Activated B cell treated with CpG ODN at 0.5 μM for 24 hours (primary cell): ENCODE results near the gene UGT1A4. TPM values are rescaled to one million over a fixed set of nuclear protein-coding genes. Genes with fewer than 3 reads are reported as not detected.

Source experiments
- ATAC-seq: fragments of 200-7000 bp; cut with Tn5 transposase; one replicate; pipeline ENCODE4 v1.10.0; 2021; ENCODE audit warnings: low read depth, mild to moderate bottlenecking, moderate library complexity
- CTCF ChIA-PET: fragments of 350-600 bp; sonication (Branson Sonifier 250); formaldehyde crosslinking; loops from one replicate; lab custom pipeline; 2021; ENCODE audit warnings: antibody characterized with exemption; lab: Charles Lee
- POLR2A ChIA-PET: fragments of 350-600 bp; sonication (Branson Sonifier 250); formaldehyde crosslinking; loops from one replicate; lab custom pipeline; 2021; ENCODE audit warnings: antibody characterized with exemption; lab: Charles Lee
- DNase-seq: peaks from one replicate; pipeline ENCODE4 v3.0.0; 2022
- H3K27ac Mint-ChIP-seq: one replicate; pipeline ENCODE4 v1.8.0; 2020; ENCODE audit warnings: mixed read lengths
- H3K27me3 Mint-ChIP-seq: one replicate; pipeline ENCODE4 v1.8.0; 2021; ENCODE audit warnings: mixed read lengths
- H3K36me3 Mint-ChIP-seq: one replicate; pipeline ENCODE4 v1.8.0; 2021; ENCODE audit warnings: low read depth, mixed read lengths
- H3K4me1 Mint-ChIP-seq: one replicate; pipeline ENCODE4 v1.8.0; 2021; ENCODE audit warnings: mixed read lengths
- H3K4me3 Mint-ChIP-seq: one replicate; pipeline ENCODE4 v1.8.0; 2020; ENCODE audit warnings: mild to moderate bottlenecking, mixed read lengths
- H3K9me3 Mint-ChIP-seq: one replicate; pipeline ENCODE4 v1.8.0; 2020; ENCODE audit warnings: mixed read lengths
- intact Hi-C: fragments of 100-400 bp; cut with micrococcal nuclease; formaldehyde crosslinking; loops from one replicate; pipeline ENCODE4 v1.15.1; 2024
- total RNA-seq: library from RNA; stranded (reverse); gene quantifications from 2 replicates; pipeline ENCODE4 v1.2.3, GENCODE V29; 2022
- TF ChIP-seq, protein P1 (sequence below): fragments of 200-600 bp; IDR thresholded peaks from one replicate; pipeline ENCODE4 v1.8.0; 2022; ENCODE audit warnings: antibody characterized with exemption, mild to moderate bottlenecking

UGT1A4 gene
- total RNA-seq, 1 donor from 2014 or later, result not detected

DNA sequence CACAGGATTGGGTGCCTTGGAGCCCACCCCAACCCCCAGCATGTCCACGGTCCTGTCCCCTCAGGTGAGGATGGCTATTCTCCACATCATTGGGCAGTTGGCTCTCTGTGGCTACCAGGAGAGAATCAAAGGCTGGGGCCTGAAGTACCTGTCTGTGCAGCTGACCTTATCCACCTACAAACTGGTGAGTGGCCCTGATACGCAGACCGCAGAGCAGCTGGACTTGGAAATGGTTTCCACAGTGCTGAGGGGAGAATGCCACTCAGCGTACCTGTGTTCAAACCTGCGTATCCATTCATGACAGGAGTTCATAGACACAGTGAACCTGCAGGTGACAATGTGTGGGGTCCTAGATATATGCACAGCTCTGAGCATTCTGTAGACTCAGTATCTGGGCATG, 81.2 kb downstream of the UGT1A4 start:
- Mint-ChIP-seq H3K4me3 (no peak overlapping the region), H3K9me3 (peaks cover 2% of the 10 kb centered on the region), H3K4me1 (no peaks in the 10 kb centered on the region), H3K36me3 (no peaks in the 10 kb centered on the region), H3K27me3 (peaks cover 16% of the 10 kb centered on the region), H3K27ac (no peak overlapping the region)
- ATAC-seq (no peak), DNase-seq (no peak)
- CTCF ChIA-PET, result no interaction called here
- intact Hi-C loops, result no loop called here
- TF ChIP-seq, protein P1, sequence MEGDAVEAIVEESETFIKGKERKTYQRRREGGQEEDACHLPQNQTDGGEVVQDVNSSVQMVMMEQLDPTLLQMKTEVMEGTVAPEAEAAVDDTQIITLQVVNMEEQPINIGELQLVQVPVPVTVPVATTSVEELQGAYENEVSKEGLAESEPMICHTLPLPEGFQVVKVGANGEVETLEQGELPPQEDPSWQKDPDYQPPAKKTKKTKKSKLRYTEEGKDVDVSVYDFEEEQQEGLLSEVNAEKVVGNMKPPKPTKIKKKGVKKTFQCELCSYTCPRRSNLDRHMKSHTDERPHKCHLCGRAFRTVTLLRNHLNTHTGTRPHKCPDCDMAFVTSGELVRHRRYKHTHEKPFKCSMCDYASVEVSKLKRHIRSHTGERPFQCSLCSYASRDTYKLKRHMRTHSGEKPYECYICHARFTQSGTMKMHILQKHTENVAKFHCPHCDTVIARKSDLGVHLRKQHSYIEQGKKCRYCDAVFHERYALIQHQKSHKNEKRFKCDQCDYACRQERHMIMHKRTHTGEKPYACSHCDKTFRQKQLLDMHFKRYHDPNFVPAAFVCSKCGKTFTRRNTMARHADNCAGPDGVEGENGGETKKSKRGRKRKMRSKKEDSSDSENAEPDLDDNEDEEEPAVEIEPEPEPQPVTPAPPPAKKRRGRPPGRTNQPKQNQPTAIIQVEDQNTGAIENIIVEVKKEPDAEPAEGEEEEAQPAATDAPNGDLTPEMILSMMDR, result no peak
- POLR2A ChIA-PET, result no interaction called here

DNA sequence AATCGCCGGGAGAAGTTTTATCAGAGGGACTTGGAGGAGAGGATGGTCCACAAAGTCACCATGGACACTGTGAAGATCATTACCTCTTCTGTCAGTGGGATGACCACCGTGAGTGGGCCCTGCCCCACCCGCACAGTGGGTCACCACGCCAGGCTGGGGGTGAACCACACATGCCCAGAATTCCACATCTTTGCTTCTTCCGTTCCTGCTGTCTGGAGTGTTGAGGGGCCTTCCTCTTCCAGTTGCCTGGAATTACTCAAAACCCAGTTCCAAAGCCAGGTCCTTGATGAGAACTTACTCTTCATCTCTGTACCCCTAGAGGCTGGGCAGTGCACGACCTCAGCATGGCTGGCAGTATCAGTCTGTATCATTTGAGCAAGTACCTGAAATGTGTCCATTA, 81.7 kb downstream of the UGT1A4 start:
- Mint-ChIP-seq H3K36me3 (no peaks in the 10 kb centered on the region), H3K27ac (no peak overlapping the region), H3K27me3 (peaks cover 16% of the 10 kb centered on the region), H3K4me1 (no peaks in the 10 kb centered on the region), H3K9me3 (peaks cover 2% of the 10 kb centered on the region), H3K4me3 (no peak overlapping the region)
- CTCF ChIA-PET, result no interaction called here
- intact Hi-C loops, result no loop called here
- ATAC-seq (no peak), DNase-seq (peak; percentile 7)
- TF ChIP-seq, protein P1, result no peak
- POLR2A ChIA-PET, result no interaction called here

DNA sequence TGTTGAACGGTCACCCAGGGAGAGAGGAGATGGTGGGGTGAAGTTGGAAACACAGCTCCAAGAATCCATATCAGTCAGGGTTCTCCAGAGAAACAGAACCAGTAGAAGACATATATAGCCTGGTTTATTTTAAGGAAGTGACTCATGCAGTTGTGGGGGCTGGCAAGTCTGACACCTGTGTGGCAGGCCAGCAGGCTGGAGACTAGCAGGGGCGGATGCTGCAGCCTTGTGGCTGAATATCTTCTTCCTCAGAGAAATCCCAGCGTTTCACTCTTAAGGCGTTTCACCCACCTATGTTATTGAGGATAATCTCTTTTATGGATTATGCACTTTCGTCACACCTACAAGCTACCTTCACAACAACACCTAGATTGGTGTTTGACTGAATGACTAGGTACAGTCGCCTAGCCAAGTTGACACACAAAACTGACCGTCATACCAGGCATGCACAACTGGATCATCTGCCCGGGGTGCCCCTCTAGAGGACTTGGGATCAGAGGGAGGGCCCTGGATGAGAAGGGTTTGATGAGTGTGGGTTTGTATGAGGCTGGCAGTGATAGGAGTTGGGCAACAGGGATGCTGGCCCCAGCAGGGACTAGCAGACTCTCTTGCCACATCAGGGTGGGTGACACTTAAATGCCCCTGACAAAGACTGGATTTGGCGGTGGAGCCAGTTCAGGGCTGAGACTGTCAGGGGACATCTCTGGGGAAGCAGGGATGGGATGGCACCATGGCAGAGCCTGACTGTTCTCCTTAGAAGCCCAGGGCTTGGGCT, 83.0 kb downstream of the UGT1A4 start:
- DNase-seq, result no peak

DNA sequence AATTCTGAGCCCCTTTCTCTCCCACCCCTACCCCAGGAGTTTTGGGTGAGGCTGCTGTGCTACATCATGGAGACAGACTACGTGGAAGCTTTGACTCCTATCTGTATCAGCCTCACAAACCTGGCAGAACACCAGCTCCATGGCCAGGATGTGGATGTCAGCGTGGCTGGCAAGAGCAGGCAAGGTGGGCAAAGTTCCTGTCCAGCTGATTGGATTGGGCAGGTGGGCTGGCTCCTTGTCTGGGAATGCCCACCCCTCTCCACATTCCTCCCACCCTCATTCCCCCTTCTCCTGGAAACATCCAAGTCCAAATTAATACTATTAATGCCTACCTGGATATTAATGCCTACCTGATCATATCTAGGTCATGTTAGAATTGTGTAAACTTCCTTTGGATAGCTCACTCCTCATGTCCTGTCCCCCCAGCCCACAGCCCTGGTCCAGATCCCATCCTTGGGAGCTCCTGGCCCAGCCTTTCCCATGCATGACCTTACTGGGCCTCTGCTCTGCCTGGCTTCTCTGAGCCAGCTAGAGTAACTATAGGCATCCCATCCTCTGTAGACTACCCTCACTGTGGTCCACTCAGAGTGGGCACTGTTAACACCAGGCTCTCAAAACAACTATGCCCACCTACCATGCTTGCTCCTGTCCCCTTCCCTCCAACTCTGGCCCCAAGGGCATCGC, 83.7 kb downstream of the UGT1A4 start:
- ATAC-seq, result no peak
- CTCF ChIA-PET, result no interaction called here
- POLR2A ChIA-PET, result no interaction called here
- H3K9me3 Mint-ChIP-seq, result peaks cover 2% of the 10 kb centered on the region
- H3K36me3 Mint-ChIP-seq, result no peaks in the 10 kb centered on the region
- intact Hi-C loops, result no loop called here
- H3K4me1 Mint-ChIP-seq, result no peaks in the 10 kb centered on the region
- no peak for DNase-seq
- no peak overlapping the region for H3K27ac Mint-ChIP-seq
- peaks cover 16% of the 10 kb centered on the region for H3K27me3 Mint-ChIP-seq
- no peak overlapping the region for H3K4me3 Mint-ChIP-seq
- TF ChIP-seq, protein P1, result no peak

More for the DNA sequence above, 83.0 kb downstream of the UGT1A4 start:
- no peak overlapping the region for H3K27ac Mint-ChIP-seq
- H3K4me1 Mint-ChIP-seq, result no peaks in the 10 kb centered on the region
- H3K27me3 Mint-ChIP-seq, result peaks cover 16% of the 10 kb centered on the region
- ChIA-PET CTCF (no interaction called here), POLR2A (no interaction called here)
- H3K9me3 Mint-ChIP-seq, result peaks cover 2% of the 10 kb centered on the region
- intact Hi-C loops, result no loop called here
- H3K4me3 Mint-ChIP-seq, result no peak overlapping the region
- ATAC-seq, result no peak
- TF ChIP-seq, protein P1, result no peak
- no peaks in the 10 kb centered on the region for H3K36me3 Mint-ChIP-seq

DNA sequence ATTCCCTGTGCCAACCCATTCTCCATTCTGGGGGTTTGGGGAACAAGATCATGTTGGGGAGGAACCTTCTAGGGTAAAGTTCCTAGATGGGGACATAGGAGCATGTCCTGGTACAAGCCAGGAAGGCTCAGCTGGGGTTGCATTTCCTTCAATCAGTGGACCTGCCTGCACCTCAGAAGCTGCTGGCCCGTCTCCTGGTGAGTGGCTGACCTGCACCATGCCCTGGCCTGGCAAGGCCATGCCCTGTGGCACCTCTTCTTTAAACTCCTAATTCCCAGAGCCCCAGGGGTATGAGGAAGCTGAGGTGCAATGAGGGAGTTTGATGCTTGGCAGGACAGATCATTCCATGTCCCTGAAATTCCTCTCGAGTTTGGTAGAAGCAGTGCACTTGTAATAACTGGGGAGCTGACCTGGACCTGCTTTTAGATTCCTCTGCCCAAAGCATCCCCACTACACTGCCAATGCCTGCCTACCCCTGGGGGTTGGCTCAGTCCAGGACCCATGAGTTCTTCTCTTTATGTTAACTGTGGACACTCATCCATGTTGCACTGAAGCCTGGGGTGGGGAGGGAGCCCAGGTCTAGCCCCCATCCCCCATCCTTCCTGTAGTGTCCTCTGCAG, 84.9 kb downstream of the UGT1A4 start:
- ChIA-PET CTCF (no interaction called here), POLR2A (no interaction called here)
- no peaks in the 10 kb centered on the region for H3K4me1 Mint-ChIP-seq
- peaks cover 16% of the 10 kb centered on the region for H3K27me3 Mint-ChIP-seq
- ATAC-seq (no peak), DNase-seq (no peak)
- H3K27ac Mint-ChIP-seq, result no peak overlapping the region
- peaks cover 2% of the 10 kb centered on the region for H3K9me3 Mint-ChIP-seq
- no peak overlapping the region for H3K4me3 Mint-ChIP-seq
- TF ChIP-seq, protein P1, result no peak
- intact Hi-C loops, result no loop called here
- H3K36me3 Mint-ChIP-seq, result no peaks in the 10 kb centered on the region
